ENCODE data around the gene EIF3L.

The EIF3L gene

DNA sequence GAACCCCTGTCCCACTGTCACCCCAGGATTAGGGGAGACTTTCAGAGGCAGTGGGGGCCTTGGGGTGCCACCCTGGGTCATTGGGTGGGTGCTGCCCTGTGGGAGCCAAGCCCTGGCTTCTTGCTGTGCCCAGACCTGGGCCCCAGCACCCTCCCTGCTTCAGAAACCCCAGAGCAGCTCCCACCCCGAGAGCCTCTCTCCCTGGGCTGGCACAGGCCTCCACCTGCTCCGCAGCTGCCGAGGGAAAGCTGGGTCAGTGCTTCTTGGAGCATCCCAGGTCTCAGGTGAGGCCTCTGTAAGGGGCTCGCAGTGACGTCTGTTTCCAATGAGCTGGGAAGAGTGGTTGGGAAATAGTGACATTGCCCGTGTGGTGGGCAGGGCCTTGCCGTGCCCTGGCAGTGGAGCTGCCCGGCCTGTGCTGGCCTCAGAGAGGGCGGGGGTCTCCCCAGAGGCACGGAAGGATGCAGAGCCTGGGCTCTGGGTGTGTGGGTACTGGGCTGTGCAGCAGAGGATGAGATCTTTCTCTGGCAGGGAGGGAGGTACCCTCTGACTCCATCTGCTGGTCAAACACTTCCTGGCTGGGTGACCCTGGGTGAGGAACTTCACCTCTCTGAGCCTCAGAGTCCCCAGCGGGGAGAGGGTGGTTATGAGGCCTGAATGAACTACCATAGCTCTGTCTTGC is 81.2 kb downstream of the EIF3L start:
- DNase-seq, result no peak

GRCh38 chr22:37930952-37931440 is 81.8 kb downstream of the EIF3L start:
- no peak for DNase-seq

DNA sequence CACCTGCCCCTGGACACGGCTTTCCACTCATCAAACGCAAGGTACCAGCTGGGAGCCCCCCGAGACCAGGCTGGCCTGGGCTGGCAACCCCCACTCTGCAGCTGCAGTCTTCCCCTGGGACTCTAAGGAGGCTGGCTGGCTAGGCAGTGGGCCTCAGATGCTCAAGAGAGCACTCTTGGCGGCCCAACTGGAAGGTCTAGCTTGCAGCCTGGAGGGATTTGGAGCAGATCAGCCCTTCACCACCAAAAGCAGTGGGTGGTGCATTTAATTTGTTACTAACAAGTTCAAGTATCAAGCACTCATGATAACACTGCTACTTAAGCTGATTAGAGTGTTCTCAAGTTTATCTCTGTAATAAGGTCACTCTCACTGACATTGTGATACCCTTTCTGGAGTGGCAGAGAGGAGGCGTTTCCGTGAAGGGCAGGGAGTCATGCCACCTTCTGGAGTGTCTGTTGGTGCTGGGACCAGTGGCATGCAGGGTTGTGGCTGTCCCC is 82.7 kb downstream of the EIF3L start:
- no peak for DNase-seq

- DNase-seq, result no peak
Measured at GRCh38 chr22:37932401-37932800, 83.2 kb downstream of the EIF3L start.

DNA sequence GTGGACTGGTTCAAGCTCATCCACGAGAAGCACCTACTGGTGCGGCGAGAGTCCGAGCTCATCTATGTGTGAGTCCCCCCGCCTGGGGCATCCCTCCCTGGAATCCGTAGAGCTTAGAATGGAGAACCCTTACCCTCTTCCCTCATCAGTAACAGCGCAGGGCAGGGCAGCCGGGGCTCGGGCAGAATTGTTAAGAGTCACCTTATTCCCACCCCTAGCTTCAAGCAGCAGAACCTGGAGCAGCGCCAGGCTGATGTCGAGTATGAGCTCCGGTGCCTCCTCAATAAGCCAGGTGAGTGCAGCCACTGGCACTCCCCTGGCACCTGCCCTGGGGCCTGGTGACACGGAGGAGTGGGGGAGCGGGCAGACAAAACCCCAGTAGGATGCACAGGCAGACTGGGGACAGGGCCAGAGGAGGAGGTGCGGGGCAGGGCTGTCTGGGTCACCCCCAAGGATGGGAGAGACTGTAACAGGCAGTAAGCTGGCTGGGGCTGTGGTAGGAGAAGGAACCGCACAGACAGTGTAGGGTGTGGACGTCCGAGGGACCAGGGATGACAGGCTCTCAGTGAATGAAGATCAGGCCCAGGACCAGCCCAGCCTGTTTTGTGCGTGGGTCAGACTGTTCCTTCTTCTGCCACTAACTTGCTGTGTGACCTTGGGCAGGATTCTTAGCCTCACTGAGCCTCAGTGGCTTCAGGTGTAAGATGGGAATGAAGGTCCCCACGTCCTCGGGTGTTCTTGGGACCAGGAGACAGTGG is 83.8 kb downstream of the EIF3L start:
- no peak for DNase-seq

DNA sequence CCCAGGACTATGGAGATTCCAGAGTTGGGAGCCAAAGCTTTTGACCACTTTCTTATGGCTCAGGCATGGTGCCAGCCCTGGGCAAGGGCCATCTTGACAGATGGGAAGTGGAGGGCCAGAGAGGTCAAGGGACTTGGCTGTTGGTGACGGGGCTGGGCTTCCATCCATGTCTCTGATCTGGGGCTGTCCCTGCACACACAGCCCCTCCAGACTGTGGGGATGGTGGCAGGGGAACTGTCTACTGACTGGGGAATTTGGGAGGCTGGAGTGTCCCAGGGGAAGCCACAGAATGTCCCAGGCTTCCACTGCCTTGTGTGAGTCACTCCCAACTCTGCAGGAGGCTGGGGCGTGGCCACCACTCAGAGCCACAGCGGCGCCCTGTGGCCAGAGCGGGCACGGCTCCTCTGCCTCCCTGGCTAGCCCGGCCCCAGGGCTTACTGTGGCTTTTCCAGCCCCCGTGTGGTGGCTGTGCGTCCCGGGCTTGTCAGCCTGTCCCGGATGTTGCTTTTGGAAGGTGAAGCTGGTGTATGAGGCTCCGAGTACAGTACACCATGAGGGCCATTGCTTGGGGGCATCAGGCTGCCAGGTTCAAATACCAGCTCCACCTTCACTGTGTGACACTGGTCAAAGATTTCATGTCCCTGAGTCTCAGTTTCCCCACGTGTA is 84.6 kb downstream of the EIF3L start:
- DNase-seq, result peak; percentile 93 to 94

All from activated T-cell treated with anti-CD3 and anti-CD28 coated beads, Interleukin-2, amount 50 U/mL, for 48 hours (primary cell).